Stimulated activated CD8-positive, alpha-beta memory T cell treated with anti-CD3 and anti-CD28 coated beads, Interleukin-15, amount 100 ng/mL, for 24 hours (primary cell): ENCODE measurements around the gene FOXP1.
"Not testable (repeated sequence)": the region's sequence is repeated elsewhere in the genome, so short reads cannot be mapped to it uniquely, and the experiment has no call there.

Source experiments
- DNase-seq: peaks from one replicate; pipeline ENCODE4 v3.0.0-alpha.2; 2020; ENCODE audit warnings: low read depth

Gene FOXP1

DNA sequence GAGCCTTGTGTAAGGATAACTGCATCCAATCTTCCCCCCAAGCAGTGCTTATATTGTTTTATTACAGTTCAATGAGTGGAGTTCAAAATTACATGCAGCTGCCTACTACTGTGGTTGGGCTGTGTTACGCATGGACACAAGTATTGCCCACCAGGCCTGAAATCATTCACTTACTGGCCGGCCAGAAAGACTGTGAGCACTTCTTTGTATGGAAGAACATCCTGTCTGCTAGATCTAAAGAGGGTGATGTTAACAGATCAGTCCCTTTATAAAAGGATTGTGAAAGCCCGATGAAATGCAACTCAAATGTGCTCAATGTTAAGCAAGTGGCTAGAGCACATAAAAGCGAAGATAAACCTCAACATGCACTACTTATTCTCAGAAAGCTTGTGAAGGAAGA is 132.5 kb downstream of the FOXP1 start:
- DNase-seq, result no peak

DNA sequence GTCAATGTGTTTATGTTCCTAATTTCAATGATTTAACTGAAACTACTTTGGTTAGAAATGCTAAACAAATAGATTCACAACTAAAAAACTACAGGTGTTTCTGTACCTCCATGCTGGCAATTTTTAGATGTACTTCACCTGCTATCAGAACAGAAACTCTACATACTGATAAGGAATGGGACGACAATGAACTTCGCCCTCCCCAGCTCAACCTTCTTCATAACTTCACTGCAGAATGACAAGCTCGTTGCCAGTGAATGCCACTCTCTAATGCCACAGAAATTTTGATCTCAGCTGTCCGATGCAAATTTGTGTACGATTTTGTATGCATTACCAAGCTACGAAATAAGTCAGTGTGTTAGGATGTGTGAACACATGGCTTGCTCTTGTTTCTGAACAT is 133.4 kb downstream of the FOXP1 start:
- no peak for DNase-seq

DNA sequence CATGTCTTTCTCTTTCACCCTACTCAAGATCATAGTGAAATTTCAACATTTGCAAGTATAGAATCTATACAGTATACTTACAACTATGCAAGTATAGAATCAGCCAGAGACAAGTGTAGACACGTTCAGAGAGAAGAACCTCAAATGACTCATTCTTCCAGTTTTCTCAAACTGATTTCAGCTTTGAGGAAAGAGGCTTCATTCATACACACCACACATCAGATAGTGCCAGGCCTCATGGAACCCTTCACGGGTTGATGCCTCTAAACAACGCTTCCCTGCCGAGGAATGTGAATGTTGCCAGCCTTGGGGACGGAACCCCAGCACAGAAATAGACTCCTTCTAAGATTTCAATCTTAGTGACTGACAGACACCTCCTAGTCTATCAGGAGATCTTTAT is 135.7 kb downstream of the FOXP1 start:
- DNase-seq, result no peak

DNA sequence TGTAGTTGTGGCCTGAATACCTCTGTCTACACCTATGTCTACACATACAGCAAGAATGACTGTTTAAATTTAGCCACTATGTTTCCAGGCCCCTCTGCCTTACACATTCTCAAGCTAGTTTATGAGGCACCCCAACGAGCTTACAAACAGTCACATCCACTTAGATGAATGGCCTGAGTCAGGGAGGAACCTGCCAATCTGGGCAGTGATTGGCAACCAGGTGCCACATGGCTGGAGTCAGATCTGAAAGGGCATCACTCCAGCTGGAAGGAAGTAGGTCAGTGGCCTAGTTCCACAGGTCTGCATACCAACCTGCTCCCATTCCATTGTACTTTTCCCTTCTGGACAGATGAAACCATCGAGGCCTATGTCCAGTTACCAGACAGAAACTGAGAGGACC is 136.3 kb downstream of the FOXP1 start:
- DNase-seq, result no peak

DNA sequence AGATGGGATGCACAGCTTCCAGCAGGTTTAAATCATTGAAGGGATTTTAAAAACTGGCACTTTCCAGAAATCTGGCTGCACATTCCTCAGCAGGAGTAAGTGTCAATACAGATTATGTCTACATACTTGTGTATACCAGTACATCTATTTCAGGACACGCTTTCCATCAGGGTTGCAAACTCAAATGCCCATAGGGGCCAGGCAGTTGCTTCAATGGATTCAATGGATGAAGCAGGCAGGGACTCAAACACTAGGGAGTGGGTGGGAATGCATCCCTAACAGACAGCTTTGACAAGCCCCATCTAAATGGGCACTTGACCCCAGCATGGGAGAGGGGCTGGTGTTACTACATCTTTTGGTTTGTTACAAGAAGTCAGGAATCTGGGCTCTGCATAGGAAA is 136.8 kb downstream of the FOXP1 start:
- no peak for DNase-seq

DNA sequence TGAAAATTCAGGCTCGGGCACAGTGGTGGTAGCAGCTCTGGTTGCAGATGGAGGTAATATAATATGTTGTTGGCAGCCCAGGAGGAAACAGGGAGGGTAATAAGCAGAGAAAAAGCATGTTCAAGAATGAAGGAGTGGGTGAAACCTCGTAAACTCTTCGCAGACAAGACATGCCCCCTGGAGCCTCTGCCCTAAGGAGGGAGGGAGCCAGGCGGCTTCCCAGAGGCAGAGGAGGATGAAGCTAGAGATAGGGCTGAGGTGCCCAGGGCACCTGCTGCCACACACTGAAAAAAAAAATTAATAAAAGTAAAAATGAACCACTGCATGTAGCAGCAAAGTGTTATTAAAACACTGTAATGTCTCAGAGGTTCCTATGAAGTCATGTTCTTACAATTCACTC is 137.3 kb downstream of the FOXP1 start:
- DNase-seq, result no peak

DNA sequence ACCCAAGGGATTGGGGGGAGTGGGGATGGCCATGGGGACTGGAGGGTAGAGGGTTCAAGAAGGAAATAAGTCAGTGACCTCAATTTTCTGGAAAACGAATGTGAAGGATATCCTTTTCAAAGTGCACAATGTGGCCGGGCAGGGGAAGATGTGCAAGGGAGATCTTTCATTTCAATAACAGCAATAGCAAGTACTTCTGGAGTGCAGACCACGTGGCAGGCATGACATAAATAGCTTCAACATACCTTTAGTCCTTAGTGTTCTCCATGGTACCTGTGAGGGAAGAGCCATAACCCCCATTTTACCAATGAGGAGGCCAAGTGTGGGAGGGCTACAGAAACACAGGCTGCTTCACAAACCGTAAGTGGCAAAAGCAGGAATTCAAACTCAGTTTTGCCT is 138.7 kb downstream of the FOXP1 start:
- no peak for DNase-seq

DNA sequence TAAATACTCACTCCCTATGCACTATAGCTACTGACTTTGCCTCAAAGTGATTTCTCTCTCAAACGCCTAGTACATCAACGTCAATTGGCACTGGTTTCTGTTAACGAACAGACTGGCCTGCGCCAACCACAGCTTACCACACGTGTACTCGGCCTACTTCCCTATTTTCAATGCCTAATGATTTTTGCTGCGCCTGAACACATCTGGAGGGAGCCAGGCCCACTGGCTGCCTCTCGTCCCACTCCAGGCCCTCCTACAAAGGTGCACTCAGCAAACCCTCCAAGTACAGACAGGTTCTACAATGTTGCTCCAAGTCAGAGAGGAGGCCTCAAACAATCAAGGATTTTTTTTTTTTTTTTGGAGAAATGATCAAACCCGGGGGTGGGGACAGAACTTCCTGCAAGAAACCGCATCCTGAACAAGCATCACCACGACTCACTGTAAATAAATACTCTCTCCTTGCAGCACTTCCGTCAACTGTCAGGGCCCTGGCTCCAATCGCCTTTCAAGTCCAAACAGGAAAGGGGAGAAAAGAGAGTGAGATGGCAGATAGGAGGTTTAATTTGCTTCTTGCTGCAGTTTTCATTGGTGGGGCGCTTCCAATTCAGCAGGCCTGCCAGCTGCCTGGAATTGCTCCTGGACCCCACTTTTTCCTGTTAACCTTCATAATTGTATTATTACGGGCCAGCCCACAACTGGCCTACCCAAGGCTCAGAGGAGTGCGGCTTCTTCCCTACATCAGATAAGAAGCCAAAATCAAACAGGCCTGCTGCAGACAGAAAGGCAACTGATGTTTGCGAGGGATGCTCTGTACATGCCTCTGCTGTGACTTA is 139.3 kb downstream of the FOXP1 start:
- no peak for DNase-seq

DNA sequence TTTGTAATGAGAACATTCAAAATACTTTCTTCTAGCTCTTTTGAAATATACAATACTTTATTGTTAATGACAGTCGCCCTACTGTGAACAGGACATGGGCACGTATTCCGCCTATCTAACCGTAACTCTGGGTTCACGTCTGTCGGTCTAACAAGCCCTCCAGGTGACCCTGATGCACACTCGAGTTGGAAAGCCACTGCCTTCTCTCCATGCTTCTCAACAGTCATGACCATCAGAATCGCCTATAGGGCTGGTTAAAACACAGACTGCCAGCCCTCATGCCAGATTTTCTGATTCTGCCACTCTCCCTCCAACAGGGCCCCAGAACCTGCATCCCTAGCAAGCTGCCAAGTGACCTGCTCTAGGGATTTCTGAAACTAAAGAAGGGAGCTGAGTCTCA is 140.2 kb downstream of the FOXP1 start:
- no peak for DNase-seq

DNA sequence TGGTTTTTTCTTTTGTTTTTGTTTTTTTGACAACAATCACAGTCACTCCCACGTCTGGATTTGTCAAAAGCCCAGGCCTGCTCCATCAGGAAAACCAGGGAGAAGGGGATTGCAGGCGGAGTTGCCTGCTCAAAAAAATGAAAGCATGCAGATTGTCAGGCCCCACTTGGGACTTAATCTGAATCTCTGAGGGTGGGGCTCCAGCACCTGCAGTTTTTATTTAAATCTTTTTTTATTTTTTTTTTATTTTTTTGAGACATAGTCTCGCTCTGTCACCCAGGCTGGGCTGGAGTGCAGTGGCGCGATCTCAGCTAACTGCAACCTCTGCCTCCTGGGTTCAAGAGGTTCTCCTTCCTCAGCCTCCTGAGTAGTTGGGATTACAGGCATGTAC is 140.9 kb downstream of the FOXP1 start:
- no peak for DNase-seq

DNA sequence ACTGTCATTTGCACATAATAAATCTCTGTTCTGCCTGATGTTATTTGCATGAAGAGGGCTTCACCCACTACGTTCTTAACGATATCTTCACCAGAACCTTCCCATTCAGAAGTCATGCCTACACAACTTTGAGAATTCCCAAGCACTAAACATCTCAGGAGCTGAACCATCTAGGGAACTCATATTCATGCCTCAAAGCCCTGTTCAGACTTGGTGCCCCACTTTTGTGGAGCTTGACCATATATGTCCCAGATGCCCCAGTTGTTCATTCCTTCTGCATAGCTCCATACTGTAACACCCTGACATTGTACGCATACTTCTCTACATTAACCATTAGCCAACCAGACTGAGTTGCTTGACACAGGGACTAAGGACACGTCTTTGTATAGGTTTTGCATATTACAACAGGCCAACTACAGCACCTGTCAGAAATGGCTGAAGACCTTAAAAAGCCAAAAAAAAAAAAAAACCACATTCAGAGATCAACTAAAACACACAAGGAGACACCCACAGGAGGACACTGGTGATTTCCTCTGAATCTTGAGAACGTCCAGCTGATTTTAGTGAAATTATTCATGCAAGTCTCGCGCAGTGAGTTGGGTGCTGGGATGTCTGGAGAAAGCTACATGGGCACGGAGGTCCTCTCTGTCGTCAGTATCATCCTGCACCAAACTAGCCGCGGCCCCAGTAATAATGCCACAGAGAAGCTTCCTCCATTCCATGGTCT is 141.4 kb downstream of the FOXP1 start:
- DNase-seq, result no peak

DNA sequence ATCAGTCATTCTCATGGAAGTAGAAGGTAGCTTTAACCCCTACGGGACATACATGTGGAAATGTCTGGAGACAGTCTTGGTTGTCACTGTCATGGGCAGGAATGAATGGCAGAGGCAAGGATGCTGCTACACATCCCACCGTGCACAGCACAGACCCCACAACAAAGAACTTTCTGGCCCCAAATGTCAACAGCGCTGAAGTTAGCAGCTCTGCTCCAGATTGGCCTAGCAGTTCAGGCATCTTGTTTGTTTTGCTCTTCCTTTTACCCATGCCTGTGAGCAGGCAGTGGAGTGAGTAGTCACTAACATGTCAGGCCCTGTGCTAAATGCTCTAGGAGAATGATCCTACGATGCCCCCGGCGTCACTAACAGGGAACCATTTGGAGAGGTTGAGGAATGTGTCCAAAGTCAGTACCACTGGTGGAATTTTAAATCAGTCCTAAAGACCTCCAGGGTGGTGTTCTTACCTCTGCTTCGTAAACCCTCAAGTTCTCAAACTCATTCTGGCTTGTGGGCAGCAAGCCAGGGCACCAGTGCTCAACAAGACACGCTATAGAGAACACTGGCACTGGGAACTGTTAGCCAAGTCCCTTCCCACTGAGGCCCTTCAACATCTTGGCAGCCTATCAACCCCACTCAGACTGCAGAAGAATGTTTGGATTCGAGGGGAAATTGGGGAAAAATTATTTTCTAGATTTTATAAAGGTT is 142.2 kb downstream of the FOXP1 start:
- no peak for DNase-seq

DNA sequence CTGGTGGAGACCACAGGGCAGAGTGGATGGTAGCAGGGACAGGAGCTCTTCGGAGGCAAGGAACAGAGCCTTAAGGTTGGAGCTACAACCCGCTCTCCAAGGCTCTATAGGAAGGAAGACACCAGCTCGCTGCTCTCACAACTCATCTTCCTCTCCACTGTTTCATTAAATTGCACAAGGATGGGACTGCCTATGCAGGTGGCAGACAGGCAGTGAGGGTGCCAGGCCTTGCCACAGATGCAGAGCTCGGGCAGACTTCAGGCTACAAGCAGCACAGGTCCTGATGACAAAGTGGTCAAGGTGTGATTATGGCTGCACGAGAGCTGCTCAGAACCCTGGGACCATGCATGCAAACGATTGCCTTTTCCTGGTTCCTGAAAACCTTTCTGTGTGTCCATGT is 144.6 kb downstream of the FOXP1 start:
- no peak for DNase-seq

DNA sequence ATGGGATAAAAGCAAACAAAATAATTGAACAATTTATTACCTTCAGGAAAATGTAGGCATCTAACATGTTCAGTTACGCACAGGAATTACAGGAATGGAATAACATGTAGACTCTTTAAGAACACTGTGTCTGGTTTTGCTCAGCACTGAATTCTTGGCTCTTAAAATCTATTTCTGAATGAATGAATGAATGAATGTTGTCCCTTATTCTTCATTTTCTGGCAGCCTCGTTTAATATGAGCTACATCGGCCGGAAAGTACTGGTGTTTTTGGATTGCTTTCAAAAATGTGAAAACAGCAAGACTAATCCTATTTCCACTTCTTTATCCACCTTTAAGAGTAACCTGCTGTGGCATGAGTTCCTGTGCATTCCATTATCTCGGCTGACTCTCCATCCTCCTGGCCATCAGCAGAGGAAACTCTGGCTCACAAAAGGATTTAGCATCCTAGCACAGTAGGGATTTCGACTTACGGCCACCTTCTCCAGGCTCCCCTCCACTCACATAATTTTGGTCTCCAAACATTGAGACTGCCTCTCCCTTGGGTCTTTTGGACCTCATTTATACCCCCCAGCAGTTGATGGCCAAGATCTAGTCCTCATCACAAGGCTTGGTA is 145.3 kb downstream of the FOXP1 start:
- DNase-seq, result no peak

DNA sequence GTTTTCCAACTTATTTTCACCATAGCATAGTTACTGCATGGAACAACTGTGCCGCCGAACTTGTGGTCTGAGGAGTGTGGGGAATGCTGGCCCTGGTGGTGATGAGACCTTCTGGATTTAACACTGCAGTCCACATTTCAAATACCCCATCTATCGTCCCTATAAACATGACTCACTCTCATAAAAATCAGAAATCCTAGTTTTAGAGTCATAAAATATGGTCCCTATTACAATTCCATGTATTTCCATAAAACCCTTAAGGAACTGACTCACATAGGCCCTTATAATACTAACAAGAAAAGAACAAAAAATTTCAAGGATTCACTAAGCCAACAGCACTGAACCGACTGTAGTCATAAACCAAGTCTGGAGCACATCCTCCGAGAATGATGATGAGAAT is 147.2 kb downstream of the FOXP1 start:
- no peak for DNase-seq

DNA sequence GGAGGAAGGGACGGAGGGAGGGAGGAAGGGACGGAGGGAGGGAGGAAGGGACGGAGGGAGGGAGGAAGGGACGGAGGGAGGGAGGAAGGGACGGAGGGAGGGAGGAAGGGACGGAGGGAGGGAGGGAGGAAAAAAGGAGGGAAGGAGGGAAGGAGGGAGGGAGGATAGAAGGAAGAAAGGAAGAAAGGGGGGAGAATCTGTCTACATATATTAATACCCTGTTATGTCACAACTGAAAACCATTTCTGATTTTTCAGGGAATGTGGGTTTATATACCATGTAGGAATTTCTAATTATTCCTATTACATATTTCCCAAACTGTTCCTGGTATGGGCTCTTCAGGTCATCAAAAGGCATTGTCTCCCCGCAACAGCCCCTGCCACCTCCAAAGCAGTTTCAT is 147.7 kb downstream of the FOXP1 start:
- not testable (repeated sequence) for DNase-seq

DNA sequence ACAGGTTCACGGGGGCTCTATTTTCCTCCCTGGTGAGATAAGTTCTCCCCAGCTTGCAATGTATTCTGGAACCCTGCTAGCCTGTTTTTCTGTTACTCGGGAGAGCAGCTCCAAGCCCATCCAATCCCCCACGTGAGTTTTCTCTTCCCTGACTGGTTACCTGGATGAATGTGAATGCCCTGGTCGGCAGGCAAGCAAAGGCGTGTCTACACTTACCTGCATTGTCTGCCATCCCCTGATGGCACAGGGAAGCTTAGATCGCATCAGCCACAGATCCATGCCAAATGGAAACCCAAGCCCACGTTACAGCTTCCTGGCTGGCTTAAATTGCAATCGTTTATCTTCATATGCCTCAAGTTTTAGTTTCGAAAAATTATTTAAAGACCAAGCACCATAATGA is 149.9 kb downstream of the FOXP1 start:
- DNase-seq, result no peak

DNA sequence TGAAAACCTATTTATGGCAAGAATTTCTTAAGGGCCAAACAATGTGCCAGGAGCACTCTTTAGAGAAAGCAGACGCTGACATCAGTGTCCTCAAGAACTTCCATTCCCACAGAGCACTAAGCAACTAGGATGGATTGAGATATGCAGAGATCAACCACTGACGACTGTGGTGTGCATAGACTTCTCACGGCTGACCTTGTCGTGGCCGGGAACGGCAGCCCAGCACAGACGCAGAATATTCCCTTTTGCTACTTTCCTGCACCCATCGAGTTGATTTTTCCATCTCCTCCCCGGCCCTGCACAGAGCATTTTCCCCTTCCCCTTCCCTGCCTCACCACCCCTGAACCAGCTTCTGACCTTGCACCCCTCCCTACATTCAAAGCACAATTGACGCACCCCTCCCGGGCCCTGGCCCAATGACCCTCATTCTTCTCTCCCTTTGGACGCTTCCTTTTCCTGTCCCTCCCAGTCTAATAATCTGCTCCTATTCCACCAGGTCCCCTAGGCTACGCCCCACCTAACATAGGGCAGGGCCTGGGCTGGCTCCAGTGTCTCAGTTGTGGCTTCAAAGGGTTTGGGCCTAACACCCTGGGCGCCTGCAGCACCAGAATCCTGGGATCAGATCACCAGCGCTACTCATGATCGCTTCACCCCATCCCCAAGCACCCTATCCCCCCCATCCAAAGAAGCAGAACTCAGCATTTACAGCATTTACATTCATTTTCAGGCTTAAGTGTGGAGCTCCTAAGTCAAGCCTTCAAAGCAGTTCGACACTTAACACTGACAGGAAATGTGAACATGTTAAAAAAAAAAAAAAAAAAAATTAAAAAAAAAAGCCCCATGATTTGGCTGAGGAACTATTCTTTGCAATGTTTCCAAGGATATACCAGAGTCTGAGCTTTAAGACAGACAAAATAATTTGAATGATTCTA is 151.2 kb downstream of the FOXP1 start:
- DNase-seq, result no peak

DNA sequence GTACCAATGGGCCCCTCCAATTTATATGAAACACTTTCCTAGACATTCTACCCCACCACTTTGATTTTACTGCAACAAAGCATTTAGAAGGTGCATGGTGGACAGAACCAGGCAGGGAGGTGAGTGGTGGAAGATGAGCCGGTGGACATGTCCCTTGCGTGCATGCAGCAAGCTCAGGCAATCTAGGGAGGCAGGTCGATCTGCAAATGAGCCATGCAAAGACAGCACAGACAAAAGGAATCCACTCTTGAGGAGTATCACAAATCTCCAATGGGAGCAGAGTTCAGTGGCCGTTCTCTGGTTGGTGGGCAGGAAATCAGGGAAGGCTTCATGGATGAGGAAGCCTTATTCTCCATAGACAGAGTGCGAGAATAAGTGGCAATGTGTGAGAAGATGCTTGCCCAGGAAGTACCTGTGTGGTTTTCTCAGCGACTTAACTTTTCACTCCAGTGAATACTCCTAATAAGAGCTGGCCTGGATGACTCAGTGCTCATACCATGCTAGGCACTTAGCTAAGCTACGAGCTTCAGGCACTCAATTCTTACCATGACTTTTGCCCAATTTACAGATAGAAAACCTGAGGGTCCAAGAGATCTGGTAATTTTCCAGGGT is 152.5 kb downstream of the FOXP1 start:
- DNase-seq, result no peak

DNA sequence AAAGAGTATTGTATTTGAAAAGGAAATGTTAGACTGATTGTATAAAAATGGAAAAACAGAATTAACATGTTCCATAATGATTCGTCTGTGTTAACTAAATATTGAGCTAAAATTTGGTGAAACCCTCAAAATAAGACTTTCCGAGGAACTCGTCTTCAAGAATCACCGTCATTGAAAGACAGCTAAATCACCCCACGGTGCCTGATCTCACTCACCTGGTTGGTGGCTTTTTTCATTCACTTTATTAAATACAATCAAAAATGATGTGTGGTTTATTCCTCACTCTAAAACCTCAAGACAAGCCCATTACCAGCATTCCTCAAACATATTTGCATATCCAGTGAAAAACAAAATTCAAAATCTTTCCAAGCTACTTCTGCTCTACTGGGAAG is 153.9 kb downstream of the FOXP1 start:
- no peak for DNase-seq
